Subcutaneous adipose tissue (tissue), 4 donors: ENCODE measurements around the gene LENEP. TPM values are rescaled to one million over a fixed set of nuclear protein-coding genes. Genes with fewer than 3 reads are reported as not detected.

Experiments used
- total RNA-seq, 4 donors: library from RNA; depleted of rRNA; stranded (reverse); fragments of >200 nt; gene quantifications; one replicate each; pipeline ENCODE4 v1.1.0, GENCODE V29; 2016
- TF ChIP-seq, protein P1 (sequence below): fragments of 450-650 bp; IDR thresholded peaks from one replicate; pipeline ENCODE4 v1.5.1; 2016; ENCODE audit warnings: low read depth, mild to moderate bottlenecking, control low read depth, antibody characterized with exemption, moderate library complexity

LENEP gene
- total RNA-seq, 4 donors from 2014 or later, result not detected

DNA sequence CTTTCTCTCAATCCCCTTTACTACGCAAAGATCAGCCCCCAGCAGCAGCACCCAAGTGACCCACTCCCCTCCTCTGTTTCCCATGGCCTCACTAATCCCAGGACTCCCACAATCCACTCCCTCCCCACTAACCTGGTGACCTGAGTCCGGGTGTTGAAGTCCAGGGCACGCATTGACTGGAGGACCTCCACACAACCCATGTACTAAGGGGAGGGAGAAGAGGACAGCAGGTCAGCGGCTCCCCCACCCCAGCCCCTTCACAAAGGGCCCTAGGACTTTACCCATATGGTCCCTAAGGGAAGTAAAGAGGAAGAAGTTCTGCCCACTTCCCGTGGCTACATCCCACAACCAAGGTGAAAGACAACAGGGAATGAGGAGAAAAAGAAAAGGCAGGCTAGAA, 24.1 kb upstream of the LENEP start:
- TF ChIP-seq, protein P1, sequence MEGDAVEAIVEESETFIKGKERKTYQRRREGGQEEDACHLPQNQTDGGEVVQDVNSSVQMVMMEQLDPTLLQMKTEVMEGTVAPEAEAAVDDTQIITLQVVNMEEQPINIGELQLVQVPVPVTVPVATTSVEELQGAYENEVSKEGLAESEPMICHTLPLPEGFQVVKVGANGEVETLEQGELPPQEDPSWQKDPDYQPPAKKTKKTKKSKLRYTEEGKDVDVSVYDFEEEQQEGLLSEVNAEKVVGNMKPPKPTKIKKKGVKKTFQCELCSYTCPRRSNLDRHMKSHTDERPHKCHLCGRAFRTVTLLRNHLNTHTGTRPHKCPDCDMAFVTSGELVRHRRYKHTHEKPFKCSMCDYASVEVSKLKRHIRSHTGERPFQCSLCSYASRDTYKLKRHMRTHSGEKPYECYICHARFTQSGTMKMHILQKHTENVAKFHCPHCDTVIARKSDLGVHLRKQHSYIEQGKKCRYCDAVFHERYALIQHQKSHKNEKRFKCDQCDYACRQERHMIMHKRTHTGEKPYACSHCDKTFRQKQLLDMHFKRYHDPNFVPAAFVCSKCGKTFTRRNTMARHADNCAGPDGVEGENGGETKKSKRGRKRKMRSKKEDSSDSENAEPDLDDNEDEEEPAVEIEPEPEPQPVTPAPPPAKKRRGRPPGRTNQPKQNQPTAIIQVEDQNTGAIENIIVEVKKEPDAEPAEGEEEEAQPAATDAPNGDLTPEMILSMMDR, result no peak

DNA sequence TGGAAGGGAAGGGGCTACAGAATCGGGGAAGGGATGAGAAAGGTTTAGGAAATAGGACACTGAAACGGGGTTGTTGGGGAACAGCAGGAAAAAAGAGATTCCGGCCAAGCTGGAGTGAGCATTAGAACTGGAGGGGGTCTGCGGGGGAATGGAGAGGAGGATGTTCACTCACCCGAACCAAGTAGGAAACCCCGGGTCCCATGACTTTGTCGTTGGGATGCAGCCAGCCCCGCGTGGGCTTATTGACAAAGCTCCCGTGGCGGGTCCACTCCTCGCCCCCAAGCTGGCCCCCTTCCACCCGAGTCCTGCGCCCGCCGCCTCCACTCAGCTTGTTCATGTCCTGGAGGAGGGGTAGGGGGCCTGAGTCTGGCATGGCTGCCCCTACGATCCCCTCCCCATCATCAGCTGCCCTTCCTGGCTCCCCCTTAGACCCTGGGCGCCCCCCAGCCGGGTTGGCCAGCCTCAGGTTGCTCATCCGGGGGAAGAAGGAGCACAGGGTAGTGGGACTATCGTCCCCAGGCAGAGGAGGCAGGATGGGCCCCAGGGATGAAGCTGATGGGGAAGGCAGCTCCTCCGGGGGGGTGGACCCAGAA, 23.4 kb upstream of the LENEP start:
- TF ChIP-seq, protein P1, result no peak

DNA sequence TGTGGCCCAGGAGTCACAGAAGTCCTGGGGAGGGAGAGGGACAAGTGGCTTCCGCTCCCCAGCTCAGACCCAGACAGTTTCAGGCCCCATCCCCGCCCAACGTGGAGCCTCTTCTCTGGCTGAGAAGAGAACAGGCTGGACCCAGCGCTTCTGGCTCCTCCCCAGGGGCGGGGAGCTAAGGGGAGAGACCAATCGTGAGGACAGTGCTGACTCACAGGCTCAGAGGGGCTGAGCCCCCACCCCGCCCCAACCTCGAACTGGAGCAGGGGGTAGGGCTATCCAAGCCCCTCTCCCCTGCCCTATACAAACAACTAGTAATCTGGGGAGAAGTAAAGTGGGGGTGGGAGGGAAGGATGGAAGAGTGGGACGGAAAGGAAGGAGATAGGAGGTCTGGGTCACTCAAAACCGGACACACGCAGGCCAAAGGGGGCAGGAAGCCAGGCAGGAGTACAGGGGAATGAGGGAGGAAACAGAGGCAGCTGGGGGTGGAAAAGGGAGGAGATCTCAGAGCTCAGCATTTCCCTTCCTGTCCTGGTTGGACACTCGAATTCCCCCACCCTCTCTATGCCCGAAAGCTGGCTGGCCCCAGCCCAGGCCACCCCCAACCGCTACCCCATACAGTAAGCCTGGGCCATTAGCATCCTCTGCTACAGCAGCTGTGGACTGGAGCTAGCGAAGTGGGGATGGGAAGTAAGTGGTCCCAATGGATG, 22.6 kb upstream of the LENEP start, which contains the start of gene SHC1:
TSS of gene SHC1 (minus strand) at position 117 of the 710 bp plus-strand sequence. CDS start 221 bp downstream, outside the sequence.
- TF ChIP-seq, protein P1, result no peak

DNA sequence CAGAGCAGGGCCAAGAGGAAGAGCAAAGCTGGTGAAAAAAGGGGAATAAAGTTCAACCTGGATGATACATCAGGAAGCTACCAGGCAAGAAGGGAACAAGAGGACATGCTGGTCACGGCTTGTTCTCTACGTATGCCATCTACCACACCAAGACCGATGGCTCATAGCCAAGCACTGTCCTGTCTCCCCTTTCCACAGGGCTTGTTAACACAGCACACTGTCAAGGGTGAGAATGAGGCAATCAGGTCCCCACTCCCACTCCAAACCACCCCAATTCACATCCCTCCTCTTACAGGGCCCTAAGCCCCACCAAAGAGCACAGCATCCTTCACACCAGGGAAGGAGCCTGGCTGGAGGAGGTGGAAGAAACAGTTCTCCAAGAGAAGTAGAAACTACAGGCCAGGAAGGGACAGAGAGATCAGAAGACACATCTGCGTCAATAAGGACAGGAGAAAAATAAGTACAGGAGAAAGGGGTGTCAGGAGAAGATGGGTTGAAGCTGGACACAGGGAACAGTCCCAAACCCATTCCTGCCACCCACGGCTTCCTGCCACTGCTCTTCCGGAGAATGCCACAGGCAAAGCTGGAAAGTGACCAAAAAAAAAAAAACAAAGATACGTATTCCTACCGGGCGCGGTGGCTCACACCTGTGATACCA, 21.9 kb upstream of the LENEP start:
- TF ChIP-seq, protein P1, result no peak

DNA sequence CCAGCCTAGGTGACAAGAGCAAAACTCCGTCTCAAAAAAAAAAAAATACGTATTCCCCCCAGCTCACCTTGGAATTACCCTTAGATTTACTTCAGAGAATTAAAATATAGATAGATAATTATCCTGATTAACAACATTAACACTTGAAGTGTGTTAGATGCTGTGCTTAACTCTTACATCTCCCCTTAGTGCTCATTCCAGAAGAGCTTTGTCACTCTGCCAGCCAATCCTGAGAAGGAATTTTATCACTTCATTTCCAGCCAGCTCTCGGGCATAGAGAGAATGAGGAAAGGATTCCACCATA, 21.2 kb upstream of the LENEP start:
- TF ChIP-seq, protein P1, result no peak

DNA sequence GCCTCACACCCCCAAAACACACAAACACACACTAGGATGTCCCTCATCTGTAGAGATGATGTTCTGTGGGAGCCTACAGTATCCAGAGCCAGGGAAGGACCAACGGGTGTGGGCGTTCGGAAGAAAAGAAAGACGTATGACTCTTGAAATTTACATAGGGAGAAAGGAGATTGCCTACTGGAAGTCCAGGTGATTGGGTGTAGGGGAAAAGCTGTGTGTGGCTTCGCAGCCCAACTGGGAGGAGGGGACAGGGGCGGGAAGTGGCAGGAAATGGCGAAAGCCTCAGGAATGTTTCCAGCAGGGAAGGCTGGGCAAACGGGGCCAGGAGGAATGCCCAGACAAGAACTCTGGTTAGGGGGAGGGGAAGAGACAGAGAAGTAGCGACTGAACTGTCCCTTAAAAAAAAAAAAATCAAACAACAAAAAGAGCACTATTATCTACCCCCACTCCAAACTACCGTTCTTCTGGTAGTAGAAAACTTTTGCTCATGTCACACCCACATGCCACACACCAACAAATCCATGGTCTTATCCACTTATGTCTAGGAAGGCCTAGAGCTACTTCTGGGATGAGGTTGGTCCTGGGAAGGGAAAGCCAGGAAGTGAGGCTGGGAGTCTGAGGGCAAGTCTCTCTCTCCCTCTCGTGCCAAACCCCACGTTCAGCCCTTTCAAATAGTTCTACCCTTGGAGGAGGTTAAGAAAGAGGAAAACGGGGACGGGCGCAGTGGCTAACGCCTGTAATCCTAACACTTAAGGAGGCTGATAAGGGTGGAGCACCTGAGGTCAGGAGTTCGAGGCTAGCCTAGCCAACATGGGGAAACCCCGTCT, 20.7 kb upstream of the LENEP start:
- TF ChIP-seq, protein P1, result no peak
